GM13976 (cell line): ENCODE measurements around the gene GEMIN8.

Experiments
- DNase-seq: peaks from one replicate; pipeline ENCODE4 v3.0.0; 2012; ENCODE audit warnings: low spot score
- in situ Hi-C: fragments of 300-500 bp; cut with MboI; formaldehyde crosslinking; loops from one replicate; pipeline ENCODE4 v1.12.0; 2022; ENCODE audit warnings: low sequenced_read_pairs, mixed read lengths, inconsistent platforms; ENCODE audit not compliant: unreplicated experiment
- TF ChIP-seq, protein P1 (sequence below): IDR thresholded peaks from 2 replicates; pipeline ENCODE4 v1.5.1; 2012; ENCODE audit warnings: borderline replicate concordance, mild to moderate bottlenecking; ENCODE audit not compliant: insufficient read depth; ENCODE audit errors: extremely low read depth, missing control alignments, control extremely low read depth

The GEMIN8 gene

DNA sequence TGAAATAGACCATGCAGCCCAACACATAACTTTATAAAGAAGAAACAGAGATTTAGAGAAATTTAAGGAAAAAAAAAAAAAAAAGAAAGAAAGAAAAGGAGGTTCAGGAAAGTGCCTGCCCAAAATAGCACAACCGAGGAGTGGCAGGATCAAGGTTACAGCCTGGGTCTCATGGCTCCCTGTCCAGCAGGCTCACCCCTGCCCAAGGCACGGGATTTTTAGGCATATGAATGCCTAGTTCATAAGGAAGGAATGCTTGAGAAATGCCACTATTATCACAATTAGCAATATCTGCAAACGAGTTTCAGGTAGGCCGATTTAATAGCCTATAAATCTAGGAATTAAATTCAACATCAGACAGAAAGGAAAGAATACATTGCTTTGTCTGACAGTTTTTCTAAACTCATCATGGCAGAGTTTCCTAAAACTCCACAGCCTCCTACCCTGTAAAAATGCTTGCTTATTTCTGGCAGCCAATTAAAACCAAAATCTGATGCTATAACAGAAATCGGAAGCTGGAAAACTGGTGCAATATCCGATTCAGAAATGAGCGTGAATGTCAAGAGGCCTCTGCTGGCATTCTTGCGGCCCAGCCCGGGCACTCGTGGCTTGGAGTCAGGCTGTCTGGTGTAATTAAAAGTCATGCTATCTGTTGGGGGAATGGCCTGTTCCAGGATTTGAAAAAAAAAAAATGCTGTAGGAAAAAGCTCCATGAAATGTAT is 63.5 kb downstream of the GEMIN8 start:
- in situ Hi-C loops, result no loop called here
- no peak for DNase-seq
- TF ChIP-seq, protein P1, sequence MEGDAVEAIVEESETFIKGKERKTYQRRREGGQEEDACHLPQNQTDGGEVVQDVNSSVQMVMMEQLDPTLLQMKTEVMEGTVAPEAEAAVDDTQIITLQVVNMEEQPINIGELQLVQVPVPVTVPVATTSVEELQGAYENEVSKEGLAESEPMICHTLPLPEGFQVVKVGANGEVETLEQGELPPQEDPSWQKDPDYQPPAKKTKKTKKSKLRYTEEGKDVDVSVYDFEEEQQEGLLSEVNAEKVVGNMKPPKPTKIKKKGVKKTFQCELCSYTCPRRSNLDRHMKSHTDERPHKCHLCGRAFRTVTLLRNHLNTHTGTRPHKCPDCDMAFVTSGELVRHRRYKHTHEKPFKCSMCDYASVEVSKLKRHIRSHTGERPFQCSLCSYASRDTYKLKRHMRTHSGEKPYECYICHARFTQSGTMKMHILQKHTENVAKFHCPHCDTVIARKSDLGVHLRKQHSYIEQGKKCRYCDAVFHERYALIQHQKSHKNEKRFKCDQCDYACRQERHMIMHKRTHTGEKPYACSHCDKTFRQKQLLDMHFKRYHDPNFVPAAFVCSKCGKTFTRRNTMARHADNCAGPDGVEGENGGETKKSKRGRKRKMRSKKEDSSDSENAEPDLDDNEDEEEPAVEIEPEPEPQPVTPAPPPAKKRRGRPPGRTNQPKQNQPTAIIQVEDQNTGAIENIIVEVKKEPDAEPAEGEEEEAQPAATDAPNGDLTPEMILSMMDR, result no peak

DNA sequence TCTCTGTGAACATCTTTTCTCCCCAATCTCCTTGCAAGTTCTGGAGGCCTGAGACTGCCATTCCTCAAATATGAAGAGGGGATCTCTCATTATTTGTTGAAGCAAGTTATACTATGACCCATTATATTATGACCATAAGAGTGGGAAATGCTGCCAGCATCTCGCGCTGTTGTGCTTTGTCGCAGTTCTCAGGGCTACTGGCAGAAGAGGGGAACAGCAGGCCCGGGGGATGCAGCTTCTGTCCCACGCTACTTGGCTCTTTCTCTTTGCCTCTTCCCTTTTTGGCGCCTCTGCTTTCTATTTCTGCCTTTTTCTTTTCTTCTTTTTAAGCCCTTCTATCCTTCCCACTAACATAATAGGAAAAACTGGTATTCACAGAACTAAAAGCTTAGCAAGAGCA is 64.2 kb downstream of the GEMIN8 start:
- DNase-seq, result no peak
- TF ChIP-seq, protein P1, result no peak
- in situ Hi-C loops, result no loop called here

DNA sequence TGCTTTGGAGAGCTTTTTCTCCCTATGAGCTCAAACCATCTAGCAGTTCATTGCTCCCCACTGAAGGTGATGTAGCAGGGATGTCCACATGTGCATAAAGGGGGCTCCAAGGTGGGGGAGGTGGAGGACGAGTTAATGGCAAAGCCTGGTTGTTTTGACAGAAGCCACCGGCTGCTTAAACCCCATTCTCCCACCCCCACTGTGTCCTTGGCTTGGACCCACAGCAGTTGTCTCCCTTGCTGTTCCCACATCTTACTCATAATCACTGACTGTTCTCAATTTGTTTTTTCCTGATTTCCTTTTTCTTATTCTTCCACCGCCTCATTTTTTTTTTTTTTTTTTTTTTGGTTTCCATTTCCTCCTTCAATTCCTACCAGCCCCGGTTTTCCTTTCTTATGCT is 72.7 kb downstream of the GEMIN8 start:
- TF ChIP-seq, protein P1, result no peak
- DNase-seq, result no peak
- in situ Hi-C loops, result no loop called here
